ACHN (cell line): Measurements from ENCODE around the gene CLIP1.
"Not testable (repeated sequence)": the region's sequence is repeated elsewhere in the genome, so short reads cannot be mapped to it uniquely, and the experiment has no call there.

Source experiments
- DNase-seq: peaks from one replicate; pipeline ENCODE4 v3.0.0-alpha.2; 2015
- in situ Hi-C: cut with HindIII; loops from 2 replicates; pipeline ENCODE4 v1.10.0; 2017; ENCODE audit warnings: low sequenced_read_pairs, low pct_ligation_motif_present, low pct_unique_long_range_greater_than_20kb

Gene CLIP1

GRCh38 chr12:122444071-122444470, 21.6 kb upstream of the CLIP1 start:
- DNase-seq, in situ Hi-C loops: not testable (repeated sequence)

- in situ Hi-C loops, result loop anchor here (5.0 kb wide), 1 partner anchor 57 kb away; no protein-coding TSS in a partner anchor
- not testable (repeated sequence) for DNase-seq
These were observed 16.4 kb upstream of the CLIP1 start for GRCh38 chr12:122438822-122439221.

- peak; percentile 75 for DNase-seq
- in situ Hi-C loops, result loop anchor here (5.0 kb wide), 1 partner anchor 55 kb away; no protein-coding TSS in a partner anchor
These were observed 15.2 kb upstream of the CLIP1 start for GRCh38 chr12:122437656-122438121.

- DNase-seq, result no peak
- in situ Hi-C loops, result loop anchor here (5.0 kb wide), 1 partner anchor 53 kb away; no protein-coding TSS in a partner anchor
These were observed 12.7 kb upstream of the CLIP1 start for GRCh38 chr12:122435186-122435585.

- in situ Hi-C loops, DNase-seq: not testable (repeated sequence)
These were observed 6.6 kb upstream of the CLIP1 start for GRCh38 chr12:122429043-122429442.

GRCh38 chr12:122427403-122427802, 4.9 kb upstream of the CLIP1 start:
- in situ Hi-C loops, result no loop called here
- DNase-seq, result no peak

GRCh38 chr12:122423258-122424165, 1.0 kb upstream of the CLIP1 start:
- DNase-seq, result peak; percentile 52
- in situ Hi-C loops, result no loop called here

- in situ Hi-C loops, result no loop called here
- peak; percentile 76 for DNase-seq
These were observed 325 bp upstream of the CLIP1 start for GRCh38 chr12:122422730-122423257.

- peak; percentile 66 for DNase-seq
- in situ Hi-C loops, result no loop called here
These were observed 1.2 kb downstream of the CLIP1 start for GRCh38 chr12:122421187-122421820.

- in situ Hi-C loops, result no loop called here
- DNase-seq, result no peak
These were observed 1.9 kb downstream of the CLIP1 start for GRCh38 chr12:122420471-122421162.

GRCh38 chr12:122419094-122419493, 3.4 kb downstream of the CLIP1 start:
- DNase-seq, in situ Hi-C loops: not testable (repeated sequence)

- DNase-seq, in situ Hi-C loops: not testable (repeated sequence)
These were observed 6.8 kb downstream of the CLIP1 start for GRCh38 chr12:122415665-122416064.

- DNase-seq, result no peak
- in situ Hi-C loops, result no loop called here
These were observed 8.7 kb downstream of the CLIP1 start for GRCh38 chr12:122413516-122414404.

GRCh38 chr12:122412851-122413433, 9.5 kb downstream of the CLIP1 start:
- in situ Hi-C loops, result no loop called here
- no peak for DNase-seq

GRCh38 chr12:122411537-122411936, 10.9 kb downstream of the CLIP1 start:
- no peak for DNase-seq
- in situ Hi-C loops, result no loop called here

- DNase-seq, result no peak
- in situ Hi-C loops, result no loop called here
These were observed 15.3 kb downstream of the CLIP1 start for GRCh38 chr12:122407208-122407607.

- DNase-seq, result peak; percentile 73
- in situ Hi-C loops, result no loop called here
These were observed 15.7 kb downstream of the CLIP1 start for GRCh38 chr12:122406701-122407164.
